ENCODE data around the gene ZBTB25. TPM values are rescaled to one million over a fixed set of nuclear protein-coding genes. Genes with fewer than 3 reads are reported as not detected.
A peak's percentile ranks its signal among the peaks of the same experiment; 100 is the strongest.

The ZBTB25 gene
- total RNA-seq, 4 donors from 2014 or later, result 7.3 to 13.3 (median 10.4) TPM

GRCh38 chr14:64504310-64504896 is 765 bp upstream of the ZBTB25 start, which contains the start of gene ZBTB1:
ZBTB1 (plus strand) TSS chr14:64504770; CDS start chr14:64521505, 16,735 bp downstream.
- no peaks in the 10 kb centered on the region for H3K27me3 ChIP-seq
- H3K36me3 ChIP-seq, result no peaks in the 10 kb centered on the region
- H3K4me3 ChIP-seq, result peak within 1 kb of the TSS; percentile 84 to 98 (median 86)
- H3K4me1 ChIP-seq, result peaks cover 40 to 70% (median 68%) of the 10 kb centered on the region in 4 donors
- intact Hi-C loops (cut with DNase I), result loop anchor here (10.0 kb wide), 1 partner anchor 170 kb away; no protein-coding TSS in a partner anchor
- TF ChIP-seq POLR2A (IDR thresholded peaks at IDR 0.05; ENCODE audit: low read depth) (peak; percentile 80), EP300 (IDR thresholded peaks at IDR 0.05) (no peak), POLR2AphosphoS5 (IDR thresholded peaks at IDR 0.05) (peak; percentile 78 to 89), CTCF (IDR thresholded peaks at IDR 0.05) (no peak)
- H3K27ac ChIP-seq (replicated peaks in 1 of 4), result peak within 1 kb of the TSS; percentile 91 to 100 (median 97)
- WGBS, result 0% methylated on average over 21 of the region's 63 CpGs
- peak; percentile 95 for DNase-seq (ENCODE audit: extremely low spot score)
- no peaks in the 10 kb centered on the region for H3K9me3 ChIP-seq

- no peaks in the 10 kb centered on the region for H3K9me3 ChIP-seq
- H3K4me3 ChIP-seq, result peak overlapping the region; percentile 84 to 98 (median 86)
- TF ChIP-seq POLR2A (IDR thresholded peaks at IDR 0.05; ENCODE audit: low read depth), result no peak
- TF ChIP-seq EP300 (IDR thresholded peaks at IDR 0.05), result no peak
- no peak for TF ChIP-seq CTCF (IDR thresholded peaks at IDR 0.05)
- TF ChIP-seq POLR2AphosphoS5 (IDR thresholded peaks at IDR 0.05), result no peak
- H3K36me3 ChIP-seq, result peaks cover 0 to 6% (median 0%) of the 10 kb centered on the region in 4 donors
- H3K27ac ChIP-seq (replicated peaks in 1 of 4), result peak overlapping the region; percentile 91 to 100 (median 97)
- DNase-seq (ENCODE audit: extremely low spot score), result no peak
- under 1% methylated on average over 19 of the region's 29 CpGs for WGBS
- no peaks in the 10 kb centered on the region for H3K27me3 ChIP-seq
- intact Hi-C loops (cut with DNase I), result loop anchor here (10.0 kb wide), 1 partner anchor 168 kb away; no protein-coding TSS in a partner anchor
- H3K4me1 ChIP-seq, result peaks cover 40 to 59% (median 57%) of the 10 kb centered on the region in 4 donors
Measured at GRCh38 chr14:64502887-64503433, 678 bp downstream of the ZBTB25 start.

GRCh38 chr14:64502456-64502855 is 1.2 kb downstream of the ZBTB25 start:
- peak overlapping the region; percentile 91 to 100 (median 97) for H3K27ac ChIP-seq (replicated peaks in 1 of 4)
- WGBS, result 76% methylated on average over 4 of the region's 6 CpGs
- H3K27me3 ChIP-seq, result no peaks in the 10 kb centered on the region
- H3K4me1 ChIP-seq, result peaks cover 36 to 55% (median 54%) of the 10 kb centered on the region in 4 donors
- no peaks in the 10 kb centered on the region for H3K9me3 ChIP-seq
- intact Hi-C loops (cut with DNase I), result loop anchor here (10.0 kb wide), 1 partner anchor 168 kb away; no protein-coding TSS in a partner anchor
- TF ChIP-seq EP300 (IDR thresholded peaks at IDR 0.05), result no peak
- TF ChIP-seq POLR2AphosphoS5 (IDR thresholded peaks at IDR 0.05), result no peak
- no peak for TF ChIP-seq CTCF (IDR thresholded peaks at IDR 0.05)
- TF ChIP-seq POLR2A (IDR thresholded peaks at IDR 0.05; ENCODE audit: low read depth), result no peak
- H3K4me3 ChIP-seq, result peak overlapping the region; percentile 84 to 98 (median 86)
- H3K36me3 ChIP-seq, result peaks cover 0 to 6% (median 0%) of the 10 kb centered on the region in 4 donors
- no peak for DNase-seq (ENCODE audit: extremely low spot score)

- intact Hi-C loops (cut with DNase I), result loop anchor here (10.0 kb wide), 1 partner anchor 167 kb away; no protein-coding TSS in a partner anchor
- Histone ChIP-seq H3K36me3 (peaks cover 0 to 6% (median 0%) of the 10 kb centered on the region in 4 donors), H3K4me3 (peak overlapping the region; percentile 84 to 98 (median 86)), H3K9me3 (no peaks in the 10 kb centered on the region), H3K27me3 (no peaks in the 10 kb centered on the region), H3K4me1 (peaks cover 35 to 49% (median 45%) of the 10 kb centered on the region in 4 donors), H3K27ac (replicated peaks in 1 of 4) (peak overlapping the region; percentile 91 to 100 (median 97))
- peak; percentile 92 for DNase-seq (ENCODE audit: extremely low spot score)
- WGBS, result 57% methylated on average over 7 of the region's 8 CpGs
- TF ChIP-seq CTCF (IDR thresholded peaks at IDR 0.05), result peak in 1 of 3 experiments; percentile 33
- TF ChIP-seq POLR2A (IDR thresholded peaks at IDR 0.05; ENCODE audit: low read depth), result no peak
- TF ChIP-seq EP300 (IDR thresholded peaks at IDR 0.05), result no peak
- TF ChIP-seq POLR2AphosphoS5 (IDR thresholded peaks at IDR 0.05), result peak; percentile 78 to 87
Measured at GRCh38 chr14:64501411-64502171, 2.0 kb downstream of the ZBTB25 start.
